ENCODE data around the gene RB1. TPM values are rescaled to one million over a fixed set of nuclear protein-coding genes. Genes with fewer than 3 reads are reported as not detected.
"Not testable (repeated sequence)": the region's sequence is repeated elsewhere in the genome, so short reads cannot be mapped to it uniquely, and the experiment has no call there.

RB1 gene
- polyA plus RNA-seq, 3 donors from 2014 or later: 14.4 to 30.2 (median 17.0) TPM

GRCh38 chr13:48434200-48434599 lies 130.6 kb downstream of the RB1 start:
- no peak overlapping the region for H3K4me3 Mint-ChIP-seq
- no peak for DNase-seq
- H3K9me3 Mint-ChIP-seq: no peaks in the 10 kb centered on the region
- H3K36me3 Mint-ChIP-seq: peaks cover 3 to 18% (median 8%) of the 10 kb centered on the region in 3 donors
- no peaks in the 10 kb centered on the region for H3K27me3 Mint-ChIP-seq (ENCODE audit: low read depth in 3 of 3)
- no peak overlapping the region for H3K27ac Mint-ChIP-seq
- H3K4me1 Mint-ChIP-seq: peaks cover 17 to 46% of the 10 kb centered on the region in 2 donors

- Mint-ChIP-seq H3K27me3 (ENCODE audit: low read depth in 3 of 3) (no peaks in the 10 kb centered on the region), H3K4me1 (peaks cover 13 to 30% of the 10 kb centered on the region in 2 donors), H3K27ac (no peak overlapping the region), H3K4me3 (no peak overlapping the region), H3K9me3 (no peaks in the 10 kb centered on the region), H3K36me3 (peaks cover 3 to 18% (median 8%) of the 10 kb centered on the region in 3 donors)
- no peak for DNase-seq
Observed at GRCh38 chr13:48436661-48437288, 133.2 kb downstream of the RB1 start.

- peaks cover 12 to 24% of the 10 kb centered on the region in 2 donors for H3K4me1 Mint-ChIP-seq
- H3K4me3 Mint-ChIP-seq: no peak overlapping the region
- no peak overlapping the region for H3K27ac Mint-ChIP-seq
- H3K27me3 Mint-ChIP-seq (ENCODE audit: low read depth in 3 of 3): no peaks in the 10 kb centered on the region
- peaks cover 3 to 18% (median 8%) of the 10 kb centered on the region in 3 donors for H3K36me3 Mint-ChIP-seq
- no peaks in the 10 kb centered on the region for H3K9me3 Mint-ChIP-seq
- no peak for DNase-seq
Observed at GRCh38 chr13:48437371-48437770, 133.8 kb downstream of the RB1 start.

- no peaks in the 10 kb centered on the region for H3K36me3 Mint-ChIP-seq
- DNase-seq: no peak
- no peaks in the 10 kb centered on the region for H3K9me3 Mint-ChIP-seq
- peak overlapping the region in 4 of 5 donors; percentile 26 to 43 (median 30) for H3K4me3 Mint-ChIP-seq
- H3K4me1 Mint-ChIP-seq: peaks cover 6 to 16% of the 10 kb centered on the region in 2 donors
- H3K27me3 Mint-ChIP-seq (ENCODE audit: low read depth in 3 of 3): peaks cover 0 to 6% (median 0%) of the 10 kb centered on the region in 3 donors
- H3K27ac Mint-ChIP-seq: peak overlapping the region in 5 of 6 donors; percentile 26 to 57 (median 48)
Observed at GRCh38 chr13:48443442-48444208, 140.1 kb downstream of the RB1 start.

GRCh38 chr13:48446464-48446863 lies 142.9 kb downstream of the RB1 start:
- H3K4me3 Mint-ChIP-seq: no peak overlapping the region
- H3K36me3 Mint-ChIP-seq: peaks cover 5 to 12% (median 8%) of the 10 kb centered on the region in 3 donors
- H3K9me3 Mint-ChIP-seq: peaks cover 0 to 12% (median 8%) of the 10 kb centered on the region in 6 donors
- no peak overlapping the region for H3K27ac Mint-ChIP-seq
- peaks cover 0 to 6% (median 2%) of the 10 kb centered on the region in 3 donors for H3K27me3 Mint-ChIP-seq (ENCODE audit: low read depth in 3 of 3)
- no peak for DNase-seq
- H3K4me1 Mint-ChIP-seq: peaks cover 26 to 31% of the 10 kb centered on the region in 2 donors

GRCh38 chr13:48448285-48448958 lies 144.9 kb downstream of the RB1 start:
- peak overlapping the region; percentile 4 to 61 (median 30) for H3K27ac Mint-ChIP-seq
- H3K9me3 Mint-ChIP-seq: peaks cover 3 to 18% (median 15%) of the 10 kb centered on the region in 6 donors
- H3K27me3 Mint-ChIP-seq (ENCODE audit: low read depth in 3 of 3): peaks cover 0 to 6% (median 2%) of the 10 kb centered on the region in 3 donors
- DNase-seq: no peak
- H3K36me3 Mint-ChIP-seq: peaks cover 16 to 29% (median 25%) of the 10 kb centered on the region in 3 donors
- peak overlapping the region; percentile 71 to 84 (median 78) for H3K4me3 Mint-ChIP-seq
- peaks cover 26 to 30% of the 10 kb centered on the region in 2 donors for H3K4me1 Mint-ChIP-seq

GRCh38 chr13:48448959-48449614 lies 145.5 kb downstream of the RB1 start:
- Mint-ChIP-seq H3K9me3 (peaks cover 3 to 18% (median 15%) of the 10 kb centered on the region in 6 donors), H3K4me1 (peaks cover 24 to 26% of the 10 kb centered on the region in 2 donors), H3K36me3 (peaks cover 19 to 33% (median 31%) of the 10 kb centered on the region in 3 donors), H3K27ac (peak overlapping the region; percentile 23 to 61 (median 26)), H3K4me3 (peak overlapping the region; percentile 71 to 84 (median 78)), H3K27me3 (ENCODE audit: low read depth in 3 of 3) (peaks cover 0 to 6% (median 2%) of the 10 kb centered on the region in 3 donors)
- no peak for DNase-seq

- no peak for DNase-seq
- peaks cover 19 to 37% (median 34%) of the 10 kb centered on the region in 3 donors for H3K36me3 Mint-ChIP-seq
- peak overlapping the region in 2 of 6 donors; percentile 26 to 40 for H3K27ac Mint-ChIP-seq
- H3K9me3 Mint-ChIP-seq: peaks cover 3 to 18% (median 15%) of the 10 kb centered on the region in 6 donors
- H3K4me1 Mint-ChIP-seq: peaks cover 29% of the 10 kb centered on the region in 2 donors
- H3K27me3 Mint-ChIP-seq (ENCODE audit: low read depth in 3 of 3): peaks cover 0 to 3% (median 2%) of the 10 kb centered on the region in 3 donors
- peak overlapping the region in 4 of 5 donors; percentile 71 to 84 (median 75) for H3K4me3 Mint-ChIP-seq
Observed at GRCh38 chr13:48449656-48450055, 146.1 kb downstream of the RB1 start.

GRCh38 chr13:48451196-48451595 lies 147.6 kb downstream of the RB1 start:
- not testable (repeated sequence) for H3K27ac Mint-ChIP-seq; H3K27me3 Mint-ChIP-seq (ENCODE audit: low read depth in 3 of 3); DNase-seq; H3K4me3 Mint-ChIP-seq
- H3K36me3 Mint-ChIP-seq: peaks cover 21 to 46% (median 45%) of the 10 kb centered on the region in 3 donors
- peaks cover 33 to 35% of the 10 kb centered on the region in 2 donors for H3K4me1 Mint-ChIP-seq
- peaks cover 3 to 18% (median 15%) of the 10 kb centered on the region in 6 donors for H3K9me3 Mint-ChIP-seq

GRCh38 chr13:48456546-48456945 lies 153.0 kb downstream of the RB1 start:
- no peak for DNase-seq
- H3K27ac Mint-ChIP-seq: no peak overlapping the region
- H3K9me3 Mint-ChIP-seq: peaks cover 3 to 7% (median 6%) of the 10 kb centered on the region in 6 donors
- peaks cover 7 to 12% of the 10 kb centered on the region in 2 donors for H3K4me1 Mint-ChIP-seq
- peaks cover 0 to 5% (median 0%) of the 10 kb centered on the region in 3 donors for H3K27me3 Mint-ChIP-seq (ENCODE audit: low read depth in 3 of 3)
- H3K36me3 Mint-ChIP-seq: peaks cover 28 to 64% (median 60%) of the 10 kb centered on the region in 3 donors
- H3K4me3 Mint-ChIP-seq: no peak overlapping the region

- Mint-ChIP-seq H3K36me3 (peaks cover 21 to 60% (median 54%) of the 10 kb centered on the region in 3 donors), H3K27ac (peak overlapping the region in 2 of 6 donors; percentile 17 to 18), H3K9me3 (no peaks in the 10 kb centered on the region), H3K4me3 (peak overlapping the region in 1 of 5 donors; percentile 73), H3K4me1 (peaks cover 7 to 12% of the 10 kb centered on the region in 2 donors), H3K27me3 (ENCODE audit: low read depth in 3 of 3) (peaks cover 0 to 5% (median 0%) of the 10 kb centered on the region in 3 donors)
- DNase-seq: peak in 1 of 3 donors; percentile 7
Observed at GRCh38 chr13:48457578-48458242, 154.2 kb downstream of the RB1 start.

GRCh38 chr13:48475230-48475629 lies 171.7 kb downstream of the RB1 start:
- Mint-ChIP-seq H3K27ac (peak overlapping the region in 1 of 6 donors; percentile 50), H3K4me3 (no peak overlapping the region), H3K9me3 (no peaks in the 10 kb centered on the region), H3K4me1 (no peaks in the 10 kb centered on the region), H3K27me3 (ENCODE audit: low read depth in 3 of 3) (no peaks in the 10 kb centered on the region), H3K36me3 (peaks cover 12 to 25% (median 13%) of the 10 kb centered on the region in 3 donors)
- DNase-seq: no peak

Data from immature natural killer cell (primary cell).